Bone marrow (tissue), 2 donors: ENCODE data around the gene CHD1.

ENCODE experiments used
- DNase-seq, 2 donors: peaks; one replicate each; lab custom pipeline; 2025; lab: John Stamatoyannopoulos, UW

Gene CHD1

DNA sequence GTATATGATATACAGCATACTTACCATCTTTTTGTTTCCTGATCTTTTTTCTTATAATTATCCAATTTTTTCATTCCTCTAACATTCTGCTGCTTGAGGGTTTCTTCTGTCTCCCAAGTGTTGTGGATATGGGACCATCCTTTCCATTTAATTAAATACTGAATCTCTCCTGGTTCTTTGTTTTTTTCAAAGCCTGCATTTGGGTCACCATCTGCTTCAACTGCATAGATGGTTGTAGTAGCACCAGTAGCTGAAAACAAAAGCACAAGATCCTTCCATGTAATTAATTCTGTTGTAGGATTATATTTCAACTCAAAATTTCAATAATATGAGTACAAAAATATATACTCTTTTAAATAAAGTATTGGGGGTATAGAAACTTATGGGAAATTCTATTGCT, 29.4 kb downstream of the CHD1 start:
- no peak for DNase-seq

DNA sequence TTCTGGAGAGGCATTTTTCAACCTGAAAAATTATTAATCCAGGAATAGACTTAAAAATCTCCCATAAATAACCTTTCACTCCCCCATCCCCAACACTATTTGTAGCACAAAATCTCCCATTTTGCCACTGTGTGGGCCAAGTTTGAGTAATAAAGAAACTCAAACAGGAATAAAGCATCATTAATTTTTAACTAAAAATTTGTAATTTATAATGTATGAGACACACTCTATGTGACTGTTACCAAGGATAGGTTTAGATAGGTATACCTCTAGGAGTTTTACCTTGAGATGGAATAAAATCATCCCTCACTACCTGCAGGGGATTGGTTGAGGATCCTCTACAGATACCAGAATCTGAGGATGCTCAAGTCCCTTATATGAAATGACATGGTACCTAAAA, 30.1 kb downstream of the CHD1 start:
- no peak for DNase-seq

DNA sequence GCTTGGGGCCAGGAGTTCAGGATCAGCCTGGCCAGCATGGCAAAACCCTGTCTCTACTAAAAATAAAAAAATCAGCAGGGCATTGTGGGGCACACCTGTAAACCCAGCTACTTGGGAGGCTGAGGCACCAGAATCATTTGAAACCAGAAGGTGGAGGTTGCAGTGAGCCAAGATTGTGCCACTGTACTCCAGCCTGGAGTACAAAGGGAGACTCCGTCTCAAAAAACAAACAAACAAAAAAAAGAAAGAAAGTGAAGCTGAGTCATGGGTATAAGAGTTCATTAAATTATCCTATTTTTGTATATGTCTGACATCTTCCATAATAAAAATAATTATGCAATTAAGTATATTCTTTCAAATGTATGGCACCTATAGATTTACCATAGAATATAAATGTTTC, 37.2 kb downstream of the CHD1 start:
- no peak for DNase-seq

DNA sequence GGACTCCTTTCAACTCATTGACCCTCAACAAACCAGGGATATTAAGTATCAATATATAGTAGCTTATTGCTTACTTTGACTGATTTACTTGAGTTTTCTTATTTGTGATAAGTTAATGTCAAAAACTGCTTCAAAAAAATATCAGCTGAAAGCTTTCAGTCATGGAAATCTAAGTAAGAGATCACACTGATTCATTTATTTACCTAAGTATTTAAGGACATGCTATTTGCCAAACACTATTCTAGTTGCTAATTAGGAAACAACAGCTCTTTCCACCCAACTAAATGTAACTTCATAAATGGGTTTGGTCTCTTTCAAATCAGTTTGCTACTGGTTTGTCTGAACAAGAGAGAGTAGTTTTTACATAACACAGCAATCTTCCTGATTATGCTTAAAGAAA, 48.2 kb downstream of the CHD1 start:
- no peak for DNase-seq

DNA sequence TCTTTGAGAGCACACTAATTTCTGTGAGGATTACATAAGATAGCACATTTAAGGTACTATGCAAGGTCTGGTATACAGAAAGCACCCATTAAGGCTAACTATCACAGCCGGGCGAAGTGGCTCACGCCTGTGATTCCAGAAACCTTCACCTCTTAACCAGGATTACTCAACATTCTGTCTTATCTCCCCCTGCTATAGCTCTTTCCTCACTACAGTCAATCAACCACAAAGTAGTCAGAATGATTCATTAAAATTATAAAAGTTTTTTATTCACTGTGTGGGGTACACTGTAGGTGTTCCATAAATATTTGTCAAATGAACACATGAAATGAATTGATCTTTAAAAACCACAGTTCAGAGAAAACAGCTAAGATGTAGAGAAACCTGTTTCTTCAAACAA, 48.7 kb downstream of the CHD1 start:
- no peak for DNase-seq

DNA sequence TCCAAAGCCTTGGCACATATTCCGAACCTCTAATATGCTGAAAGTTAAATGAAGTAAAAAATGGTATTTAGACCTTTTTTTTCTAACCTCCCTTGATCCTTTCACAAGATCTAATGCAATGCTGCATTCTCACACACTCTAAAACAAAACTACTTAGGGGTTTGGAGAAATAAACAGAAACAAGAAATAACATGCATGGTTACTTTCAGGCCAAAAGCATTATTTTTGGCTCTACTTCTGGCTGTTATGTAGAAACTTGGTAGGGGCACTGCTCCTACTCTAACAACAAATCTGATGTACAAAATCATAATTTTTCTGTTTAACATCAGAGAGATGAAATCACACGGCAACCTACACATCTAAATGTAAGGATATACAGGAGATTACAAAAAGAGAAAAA, 51.2 kb downstream of the CHD1 start:
- no peak for DNase-seq

DNA sequence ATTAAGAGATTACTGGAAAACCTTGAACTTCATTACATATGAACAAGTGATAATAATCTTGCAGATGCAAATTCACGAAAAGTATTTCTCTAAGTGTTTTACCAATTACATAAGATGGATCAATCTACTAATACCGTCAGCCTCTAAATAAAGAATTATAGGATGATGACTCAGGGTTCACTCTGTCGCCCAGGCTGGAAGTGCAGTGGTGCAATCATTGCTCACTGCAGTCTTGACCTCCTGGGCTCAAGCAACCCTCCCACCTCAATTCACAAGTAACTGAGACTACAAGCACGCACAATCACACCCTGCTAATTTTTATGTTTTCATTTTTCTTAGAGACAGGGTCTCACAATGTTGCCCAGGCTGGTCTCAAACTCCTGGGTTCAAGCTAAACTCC, 56.1 kb downstream of the CHD1 start:
- DNase-seq, result no peak

DNA sequence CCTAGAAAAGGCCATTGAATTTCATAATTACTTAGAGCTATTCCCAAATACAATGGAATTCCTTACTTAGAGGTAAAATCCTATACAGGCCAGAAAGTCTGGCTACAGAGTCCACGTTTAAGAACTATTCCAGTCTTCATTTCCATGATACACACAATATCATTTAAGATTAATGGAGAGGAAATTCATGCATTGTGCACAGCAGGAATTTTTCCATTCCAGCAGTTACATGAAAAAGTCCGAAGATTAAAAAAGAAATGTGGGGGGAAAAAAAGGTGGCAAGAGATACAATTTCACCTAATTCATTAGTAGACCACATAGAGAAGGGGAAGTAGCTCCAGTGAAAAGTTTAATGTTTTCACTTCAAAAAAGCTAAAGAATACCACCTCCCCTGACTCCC, 63.1 kb downstream of the CHD1 start:
- DNase-seq, result no peak

DNA sequence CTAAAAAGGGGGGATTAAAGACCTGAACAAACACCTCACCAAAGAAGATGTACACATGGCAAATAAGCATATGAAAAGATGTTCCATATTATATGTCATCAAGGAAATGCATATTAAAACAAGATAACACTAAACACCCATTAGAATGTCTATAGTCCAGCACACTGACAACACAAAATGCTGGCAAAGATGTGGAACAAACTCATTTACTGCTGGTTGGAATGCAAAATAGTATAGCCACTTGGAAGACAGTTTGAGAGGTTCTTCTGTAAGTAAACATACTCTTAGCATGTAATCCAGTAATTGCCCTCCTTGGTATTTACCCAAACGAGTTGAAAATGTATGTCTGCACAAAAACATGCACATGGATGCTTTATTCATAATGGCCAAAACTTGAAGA, 81.8 kb downstream of the CHD1 start:
- DNase-seq, result no peak

DNA sequence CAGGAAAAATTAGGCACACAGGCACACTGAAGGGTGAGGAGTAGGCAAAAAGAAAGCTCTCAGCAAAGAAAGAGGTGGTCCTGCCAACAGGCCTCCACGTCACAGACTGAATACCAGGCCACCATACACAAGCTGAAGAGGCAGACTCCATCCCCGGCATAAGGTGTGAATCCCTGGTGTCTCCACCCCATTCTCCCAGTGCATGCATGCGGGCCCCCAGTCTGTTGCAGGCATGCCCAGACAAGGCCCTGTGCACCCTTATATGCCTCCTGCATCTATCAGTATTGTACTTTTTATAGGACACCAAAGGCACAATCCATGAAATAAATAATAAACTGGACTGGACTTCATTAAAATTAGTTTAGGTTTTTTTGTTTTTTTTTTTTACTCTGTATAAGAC, 82.3 kb downstream of the CHD1 start:
- no peak for DNase-seq

DNA sequence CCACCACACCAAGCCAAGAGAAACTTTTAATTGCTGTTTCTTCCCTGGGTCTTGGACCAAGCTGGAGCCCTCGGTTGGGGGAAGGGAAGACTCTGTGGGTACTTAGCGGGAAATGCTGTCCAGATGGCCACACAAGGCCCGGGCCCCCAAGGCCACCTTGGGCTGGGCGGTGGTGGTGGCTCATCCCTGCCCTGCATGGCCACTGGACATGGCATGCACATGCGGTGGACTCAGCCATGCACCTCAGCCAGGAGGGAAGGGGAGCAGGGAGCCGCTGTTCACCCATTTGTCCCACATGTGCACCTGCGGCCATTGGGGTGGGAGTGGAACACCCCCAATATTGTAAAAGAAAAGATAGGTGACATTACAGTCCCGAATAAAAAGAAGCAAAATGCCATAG, 82.9 kb downstream of the CHD1 start:
- DNase-seq, result no peak

DNA sequence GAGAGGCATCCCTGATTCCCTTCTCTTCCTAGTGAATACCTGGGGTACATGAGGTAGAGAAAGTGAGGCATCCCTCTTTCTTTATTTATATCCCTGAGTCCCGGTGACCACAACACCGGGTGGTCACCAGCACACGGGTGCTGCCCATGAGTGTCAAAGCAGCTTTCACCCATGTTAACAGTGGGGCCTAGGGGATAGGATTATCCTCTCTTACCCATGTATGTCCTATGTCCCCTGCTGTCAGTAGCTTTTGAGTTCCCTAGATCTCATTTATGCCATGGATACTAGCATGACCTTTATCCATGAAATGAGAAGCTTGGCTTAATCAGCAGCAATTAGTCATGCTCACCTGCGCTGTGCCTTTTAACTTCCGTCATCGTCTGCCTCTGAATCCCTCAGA, 83.9 kb downstream of the CHD1 start:
- DNase-seq, result no peak

DNA sequence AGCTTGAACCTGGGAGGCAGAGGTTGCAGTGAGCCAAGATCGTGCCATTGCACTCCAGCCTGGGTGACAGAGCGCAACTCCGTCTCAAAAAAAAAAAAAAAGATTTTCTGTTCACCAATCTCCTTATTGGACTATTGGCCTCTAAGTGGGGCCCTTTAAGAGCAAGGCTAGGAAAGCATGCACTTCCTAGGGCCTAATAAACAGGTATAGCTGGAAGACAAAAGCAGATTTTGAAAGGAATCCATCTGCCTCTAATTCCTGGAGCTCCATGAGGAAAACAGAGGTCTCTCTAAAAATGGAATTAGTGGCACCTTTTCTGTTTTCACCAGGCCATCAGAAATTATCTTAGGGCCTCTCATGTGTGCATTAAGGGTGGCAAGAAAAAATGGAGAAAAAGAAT, 85.3 kb downstream of the CHD1 start:
- no peak for DNase-seq

DNA sequence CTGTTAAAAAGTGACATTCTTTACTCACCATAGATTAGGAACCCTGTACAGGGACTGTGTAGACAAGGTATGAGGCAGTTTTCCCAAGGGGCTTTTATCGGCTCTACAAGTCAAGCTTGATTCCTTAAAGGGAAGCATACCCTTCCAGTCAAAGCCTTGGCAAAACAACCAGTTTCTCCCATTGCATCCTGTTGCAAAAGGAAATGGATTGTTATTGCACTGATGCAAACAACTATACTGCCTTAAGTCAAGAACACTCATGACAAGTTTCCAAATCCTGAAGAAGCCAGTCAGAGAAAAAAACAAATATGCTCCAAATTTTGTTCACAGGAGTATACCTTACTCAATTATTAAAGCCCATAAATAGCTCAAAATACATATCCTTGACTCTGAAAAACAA, 87.9 kb downstream of the CHD1 start:
- DNase-seq, result no peak

DNA sequence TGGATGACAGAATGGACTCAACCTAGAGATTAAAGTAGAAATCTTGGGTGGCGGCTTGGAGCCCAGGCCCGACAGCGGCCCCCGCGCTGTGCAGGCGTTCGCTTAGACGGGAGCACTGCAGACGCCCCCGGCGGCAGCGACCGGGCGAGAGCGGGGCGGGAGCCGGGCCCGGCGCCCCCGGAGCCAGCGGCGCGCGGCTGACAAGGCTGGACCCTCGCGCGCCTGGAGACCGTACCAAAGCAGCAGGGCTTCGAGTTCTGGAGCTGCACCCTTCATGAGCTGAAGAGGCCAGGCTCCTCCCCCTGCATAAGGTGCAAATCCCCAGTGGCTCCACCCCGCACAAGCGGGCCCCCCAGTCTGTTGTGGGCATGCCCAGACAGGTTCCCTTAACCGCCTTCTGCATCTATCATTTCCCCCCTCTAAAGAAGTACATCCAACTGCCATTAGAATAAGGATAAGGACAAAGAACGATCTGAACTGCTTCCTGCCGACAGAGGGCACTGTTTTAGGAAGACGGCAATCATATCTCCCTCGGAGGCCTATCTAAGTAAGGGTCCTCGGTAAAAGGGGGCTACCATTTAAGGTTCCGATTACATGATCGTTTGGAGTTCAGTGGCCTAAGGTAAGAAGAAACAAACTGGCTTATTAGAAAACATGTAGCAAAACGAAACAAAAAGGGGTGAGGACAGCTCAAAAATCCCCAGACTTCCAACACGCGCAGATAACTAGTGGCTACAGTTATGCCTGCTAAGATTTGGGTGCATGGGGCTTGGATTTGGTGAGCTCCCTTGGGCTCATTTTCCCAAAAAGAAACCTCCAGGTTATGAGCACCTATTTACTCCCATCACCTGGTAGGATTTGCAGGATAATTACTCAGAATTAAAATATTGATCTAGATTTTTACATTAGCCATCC, 89.1 kb downstream of the CHD1 start:
- DNase-seq, result no peak

DNA sequence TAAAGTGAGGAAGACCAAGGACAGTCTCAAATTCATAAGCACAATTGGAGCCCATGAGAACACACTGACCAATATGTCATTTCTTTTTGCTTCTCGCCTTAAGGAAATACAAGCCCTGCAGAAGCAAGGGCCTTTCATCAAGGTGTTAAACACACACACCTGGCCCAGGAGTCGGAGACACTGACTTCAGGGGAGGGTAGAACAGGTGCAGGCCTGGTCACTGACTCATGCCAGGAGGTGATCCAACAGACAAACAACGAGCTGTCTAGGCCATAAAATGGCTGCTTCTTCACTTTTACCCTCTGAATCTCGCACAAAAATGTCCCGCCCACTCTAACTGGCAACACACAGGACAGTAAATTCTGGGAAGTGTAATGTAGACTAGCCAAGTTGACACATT, 92.6 kb downstream of the CHD1 start:
- no peak for DNase-seq

DNA sequence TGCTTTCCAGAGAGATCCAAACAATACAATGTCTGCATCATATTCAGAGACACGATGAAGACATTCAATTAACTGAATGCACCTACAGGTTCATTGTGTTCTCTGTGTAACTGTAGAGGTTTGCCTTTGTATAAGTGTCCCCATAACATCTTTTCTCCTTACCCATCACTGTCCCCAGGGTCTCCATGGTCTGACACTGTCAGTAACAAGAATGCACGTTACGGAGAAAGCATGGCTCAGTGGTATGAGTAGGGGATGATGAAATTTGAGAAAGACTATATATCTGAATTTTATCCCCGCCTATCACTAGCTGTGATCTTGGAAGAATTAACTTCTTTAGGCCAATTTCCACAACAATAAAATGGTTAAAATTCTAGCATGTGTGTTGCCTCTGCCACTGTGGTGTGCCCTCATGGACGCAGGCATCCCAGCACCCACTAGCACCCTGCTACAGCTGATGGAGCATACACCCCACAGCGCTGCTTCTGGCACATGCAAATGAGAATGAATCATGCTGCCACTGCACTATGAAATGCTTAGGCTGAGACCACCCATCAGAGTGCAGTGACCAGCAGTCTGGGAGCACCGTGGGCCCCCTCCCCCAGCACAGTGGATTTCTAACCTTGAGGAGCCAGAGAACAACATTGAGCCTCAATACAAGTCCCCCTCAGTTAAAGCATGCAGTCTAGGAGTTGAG, 101.1 kb downstream of the CHD1 start:
- no peak for DNase-seq

DNA sequence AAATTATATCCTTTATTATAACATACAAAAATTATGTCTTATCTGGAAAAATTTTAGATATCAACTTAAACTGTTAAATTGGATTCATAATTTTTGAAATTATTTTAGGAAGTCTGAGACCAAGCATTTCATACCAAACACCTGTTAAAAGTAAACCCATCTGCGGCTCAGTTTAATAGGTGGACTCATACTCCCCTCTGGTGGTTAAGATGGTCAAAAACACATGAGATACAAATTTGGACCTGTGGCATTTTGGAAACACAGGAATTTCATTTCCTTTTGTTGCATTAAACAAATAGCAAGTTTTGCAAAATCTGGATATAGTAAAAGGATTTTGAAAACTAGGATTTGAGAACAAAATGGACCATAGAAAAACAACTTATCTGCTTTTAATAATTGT, 101.6 kb downstream of the CHD1 start:
- no peak for DNase-seq

DNA sequence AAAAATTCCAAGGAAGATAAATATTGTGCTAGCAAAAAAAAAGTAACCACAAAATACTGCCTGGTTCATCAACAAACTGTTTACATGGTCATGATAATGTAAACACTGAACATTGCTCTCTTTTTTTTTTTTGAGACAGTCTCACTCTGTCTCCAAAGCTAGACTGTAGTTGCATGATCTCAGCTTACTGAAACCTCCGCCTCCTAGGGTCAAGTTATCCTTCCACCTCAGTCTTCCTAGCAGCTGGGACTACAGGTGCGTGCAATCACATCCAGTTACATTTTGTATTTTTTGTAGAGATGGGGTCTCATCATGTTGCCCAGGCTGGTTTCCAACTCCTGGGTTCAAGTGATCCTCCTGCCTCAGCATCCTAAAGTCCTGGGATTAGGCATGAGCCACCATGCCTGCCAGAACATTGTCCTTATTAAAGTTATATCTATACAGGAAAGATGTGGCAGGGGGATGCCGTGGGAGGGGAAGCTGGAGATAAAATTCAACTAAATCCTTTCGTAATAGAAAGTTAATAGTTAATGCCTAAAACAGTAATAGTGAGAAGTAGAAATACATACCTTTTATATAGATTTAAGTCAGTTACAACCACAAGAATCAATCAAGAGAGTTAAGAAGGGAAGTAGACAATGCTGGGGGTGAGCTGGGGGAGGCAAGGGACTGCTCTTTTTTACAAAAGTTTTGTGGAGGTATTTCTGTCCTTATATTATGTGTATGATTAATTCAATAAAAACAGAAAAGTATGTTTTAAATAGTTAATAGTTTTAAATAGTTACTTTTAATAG, 103.0 kb downstream of the CHD1 start:
- DNase-seq, result no peak

DNA sequence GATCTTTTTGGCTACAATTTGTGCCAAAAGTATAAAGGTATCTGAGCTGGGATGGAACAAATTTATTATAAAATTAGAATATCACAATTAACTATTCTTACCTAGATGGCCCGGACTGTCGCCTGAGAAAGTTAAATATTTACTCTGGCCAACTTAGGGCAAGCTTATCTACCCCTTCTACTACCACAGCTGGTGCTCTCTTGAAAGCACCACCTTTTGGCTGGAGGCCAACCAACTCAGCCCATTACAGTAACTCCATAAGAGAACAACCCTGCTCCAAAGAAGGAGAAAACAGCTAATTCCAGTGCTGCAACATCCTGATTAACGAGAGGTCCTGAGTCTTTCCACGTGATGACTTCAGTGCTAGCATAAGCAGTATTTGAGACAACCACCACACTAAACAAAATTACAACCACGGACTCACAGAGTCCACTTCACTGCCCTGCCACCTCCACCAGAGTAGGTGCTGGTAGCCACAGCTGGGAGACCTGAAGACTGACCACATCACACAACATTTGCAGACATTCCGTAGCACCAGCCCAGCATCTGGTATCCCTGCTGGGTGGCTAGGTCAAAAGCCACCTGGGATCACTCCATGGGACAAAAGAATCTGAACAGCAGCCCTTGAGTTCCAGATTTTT, 112.1 kb downstream of the CHD1 start:
- no peak for DNase-seq

DNA sequence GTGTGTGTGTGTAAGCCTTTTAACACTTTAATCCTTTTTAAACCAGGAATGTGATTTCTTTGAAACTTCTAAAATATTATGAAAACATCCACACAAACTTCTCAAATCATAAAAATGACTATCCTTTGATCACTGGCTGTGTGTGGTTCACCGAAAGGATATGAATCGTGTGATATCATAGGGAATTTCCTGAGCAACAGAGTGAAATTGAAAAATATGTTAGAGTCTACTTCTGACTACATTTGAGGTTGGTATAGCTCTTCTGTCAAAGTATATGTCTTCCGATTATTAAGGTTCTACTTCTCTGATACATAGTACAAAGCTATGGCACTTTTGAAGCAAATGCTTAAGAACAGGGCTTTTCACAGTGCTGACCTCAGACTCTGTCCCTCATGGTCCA, 115.1 kb downstream of the CHD1 start:
- DNase-seq, result no peak

DNA sequence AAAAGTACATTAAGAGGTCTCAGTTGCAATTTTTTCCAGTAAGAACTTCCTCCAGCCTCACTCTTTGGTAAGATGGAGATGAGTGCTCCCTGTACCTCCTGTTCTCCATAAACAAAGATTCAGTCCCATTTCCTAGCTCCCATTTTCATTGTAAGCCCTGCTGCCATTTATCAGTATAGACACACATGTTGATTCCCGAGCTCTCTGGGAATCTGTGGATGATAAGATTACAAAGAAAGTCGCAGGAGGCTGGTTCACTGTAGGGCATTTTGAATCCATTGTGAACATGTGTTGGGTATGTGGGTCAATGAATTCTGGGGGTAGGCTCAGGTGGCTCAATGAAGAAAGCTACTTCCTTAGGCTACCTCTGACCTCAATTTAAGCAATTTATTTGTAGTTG, 118.6 kb downstream of the CHD1 start:
- no peak for DNase-seq
